Tibial nerve (tissue), 4 donors: Measurements from ENCODE around the gene SMPD2.

Experiments
- CTCF ChIP-seq, 5 experiments: fragments of 200-600 bp in 3 of 5; fragments of 450-650 bp in 2 of 5; sonication (generic) in 3 of 5; IDR thresholded peaks; one replicate each; pipeline ENCODE4 v1.5.1; 2016 to 2019; ENCODE audit warnings: antibody characterized with exemption in 5 of 5, mild to moderate bottlenecking in 3 of 5, moderate library complexity in 2 of 5
- EP300 ChIP-seq, 2 donors: sonication (generic); formaldehyde crosslinking; IDR thresholded peaks; one replicate each; pipeline ENCODE4 v1.6.1; 2017; ENCODE audit warnings: antibody characterized with exemption in 2 of 2, mild to moderate bottlenecking in 1 of 2
- POLR2A ChIP-seq, 2 donors: fragments of 450-650 bp; IDR thresholded peaks; one replicate each; pipeline ENCODE4 v1.6.1; 2017; ENCODE audit warnings: antibody characterized with exemption in 2 of 2, mild to moderate bottlenecking in 2 of 2, moderate library complexity in 2 of 2

GRCh38 chr6:109440331-109441068 lies at the start of gene SMPD2, which contains the start of gene PPIL6:
- TF ChIP-seq POLR2A (IDR thresholded peaks at IDR 0.05), result peak; percentile 40 to 66
- peak; percentile 26 to 63 (median 36) for TF ChIP-seq CTCF (IDR thresholded peaks at IDR 0.05)
- peak in 1 of 2 donors; percentile 76 for TF ChIP-seq EP300 (IDR thresholded peaks at IDR 0.05)
